Mesenchymal stem cell (in vitro differentiated cells and primary cell): Measurements from ENCODE around the gene CCP110.

Experiments used
- DNase-seq: peaks from one replicate; pipeline ENCODE4 v3.0.0-alpha.2; 2013
- H2AFZ ChIP-seq: one replicate; pipeline ENCODE4 v1.6.1; 2013; ENCODE audit warnings: low read depth, mild to moderate bottlenecking, control low read depth, inconsistent platforms, low read length, moderate library complexity
- H2AK5ac ChIP-seq: 2 replicates; pipeline ENCODE4 v1.6.1; 2013; ENCODE audit warnings: low read length, moderate library complexity, mild to moderate bottlenecking, inconsistent platforms; ENCODE audit not compliant: severe bottlenecking
- H2BK120ac ChIP-seq: one replicate; pipeline ENCODE4 v1.6.1; 2013; ENCODE audit warnings: low read depth, mild to moderate bottlenecking, inconsistent platforms, low read length, moderate library complexity
- H2BK12ac ChIP-seq, 2 experiments: one replicate each; pipeline ENCODE4 v1.6.1; 2013; ENCODE audit warnings: inconsistent platforms in 2 of 2, low read length in 2 of 2, mild to moderate bottlenecking in 2 of 2, moderate library complexity in 2 of 2, control low read depth in 1 of 2
- H2BK15ac ChIP-seq: one replicate; pipeline ENCODE4 v1.6.1; 2013; ENCODE audit warnings: mild to moderate bottlenecking, low read depth, inconsistent platforms; ENCODE audit not compliant: poor library complexity, severe bottlenecking
- H2BK5ac ChIP-seq: 2 replicates; pipeline ENCODE4 v1.6.1; 2013; ENCODE audit warnings: low read depth, mild to moderate bottlenecking, low read length, control low read depth, inconsistent platforms; ENCODE audit not compliant: poor library complexity, severe bottlenecking
- H3K14ac ChIP-seq, 2 experiments: one replicate each; pipeline ENCODE4 v1.6.1; 2013; ENCODE audit warnings: inconsistent platforms in 2 of 2, low read length in 2 of 2, control low read depth in 1 of 2, mild to moderate bottlenecking in 1 of 2, moderate library complexity in 1 of 2
- H3K18ac ChIP-seq, 2 experiments: one replicate each; pipeline ENCODE4 v1.6.1; 2013; ENCODE audit warnings: inconsistent platforms in 2 of 2, low read length in 2 of 2, control low read depth in 1 of 2, low read depth in 1 of 2, mild to moderate bottlenecking in 1 of 2
- H3K23ac ChIP-seq, 2 experiments: one replicate each; pipeline ENCODE4 v1.6.1; 2013; ENCODE audit warnings: inconsistent platforms in 2 of 2, low read length in 2 of 2, mild to moderate bottlenecking in 2 of 2, moderate library complexity in 2 of 2, control low read depth in 1 of 2
- H3K27ac ChIP-seq: 2 replicates; pipeline ENCODE4 v1.5.1; 2013; ENCODE audit warnings: mild to moderate bottlenecking, moderate library complexity, low read length, control low read depth, inconsistent platforms; ENCODE audit not compliant: poor library complexity, severe bottlenecking
- H3K27me3 ChIP-seq, 2 experiments: 2 replicates each; pipeline versions ENCODE4 v1.6.1 to v1.7.0; 2013; ENCODE audit warnings: low read length in 2 of 2, mild to moderate bottlenecking in 2 of 2, moderate library complexity in 2 of 2, control low read depth in 1 of 2, inconsistent platforms in 1 of 2; ENCODE audit not compliant: control insufficient read depth in 1 of 2, insufficient read depth in 1 of 2
- H3K36me3 ChIP-seq, 2 experiments: 2 replicates each; pipeline versions ENCODE4 v1.6.1 to v1.7.0; 2013; ENCODE audit warnings: low read length in 2 of 2, control low read depth in 1 of 2, inconsistent platforms in 1 of 2, low read depth in 1 of 2, mild to moderate bottlenecking in 1 of 2; ENCODE audit not compliant: insufficient read depth in 2 of 2, control insufficient read depth in 1 of 2
- H3K4ac ChIP-seq, 2 experiments: one replicate each; pipeline ENCODE4 v1.6.1; 2013; ENCODE audit warnings: inconsistent platforms in 2 of 2, low read length in 2 of 2, mild to moderate bottlenecking in 2 of 2, moderate library complexity in 2 of 2, control low read depth in 1 of 2, low read depth in 1 of 2
- H3K4me1 ChIP-seq: 2 replicates; pipeline ENCODE4 v1.6.1; 2013; ENCODE audit warnings: low read depth, low read length, control low read depth; ENCODE audit not compliant: control insufficient read depth, insufficient read depth
- H3K4me2 ChIP-seq: 2 replicates; pipeline ENCODE4 v1.6.1; 2013; ENCODE audit warnings: low read length, mild to moderate bottlenecking, inconsistent platforms; ENCODE audit not compliant: poor library complexity, severe bottlenecking
- H3K4me3 ChIP-seq, 2 experiments: 2 replicates each; pipeline versions ENCODE4 v1.5.1 to v1.7.0; 2013; ENCODE audit warnings: low read length in 2 of 2, mild to moderate bottlenecking in 2 of 2, control low read depth in 1 of 2, low read depth in 1 of 2; ENCODE audit not compliant: insufficient read depth in 1 of 2
- H3K79me1 ChIP-seq: replicated peaks from 2 replicates; pipeline ENCODE4 v1.6.1; 2013; ENCODE audit warnings: mild to moderate bottlenecking, control low read depth, low read length, inconsistent platforms; ENCODE audit not compliant: poor library complexity, severe bottlenecking
- H3K9ac ChIP-seq: 2 replicates; pipeline ENCODE4 v1.7.0; 2013; ENCODE audit warnings: mild to moderate bottlenecking, low read length, moderate library complexity
- H3K9me3 ChIP-seq: 2 replicates; pipeline ENCODE4 v1.7.0; 2013; ENCODE audit warnings: mild to moderate bottlenecking, low read length; ENCODE audit not compliant: control insufficient read depth
- H4K8ac ChIP-seq: one replicate; pipeline ENCODE4 v1.6.1; 2013; ENCODE audit warnings: inconsistent platforms, mild to moderate bottlenecking, low read length, moderate library complexity
- H4K91ac ChIP-seq: one replicate; pipeline ENCODE4 v1.6.1; 2013; ENCODE audit warnings: mild to moderate bottlenecking, low read length, inconsistent platforms
- WGBS: methylation state at CpG from one replicate; pipeline ENCODE4 v1.1.7; 2013; ENCODE audit warnings: mixed read lengths; 5-methylcytosine and 5-hydroxymethylcytosine counted together

CCP110 gene

GRCh38 chr16:19524356-19524615, 544 bp downstream of the CCP110 start:
- no peak overlapping the region for H2BK5ac ChIP-seq
- H3K18ac ChIP-seq = no peak overlapping the region
- no peak overlapping the region for H3K23ac ChIP-seq
- no peaks in the 10 kb centered on the region for H3K27me3 ChIP-seq
- DNase-seq = peak; percentile 32
- WGBS = under 1% methylated on average over 11 of the region's 11 CpGs
- no peak overlapping the region for H4K8ac ChIP-seq
- peaks cover 4 to 15% of the 10 kb centered on the region in 2 experiments for H3K36me3 ChIP-seq
- no peak overlapping the region for H2BK120ac ChIP-seq
- H4K91ac ChIP-seq = no peak overlapping the region
- H3K4ac ChIP-seq = no peak overlapping the region
- peak overlapping the region; percentile 8 for H2BK15ac ChIP-seq
- H3K79me1 ChIP-seq = peaks cover 15% of the 10 kb centered on the region
- H3K27ac ChIP-seq = peak overlapping the region; percentile 44
- peaks cover 9% of the 10 kb centered on the region for H3K4me1 ChIP-seq
- no peak overlapping the region for H2AK5ac ChIP-seq
- no peaks in the 10 kb centered on the region for H3K9me3 ChIP-seq
- H3K9ac ChIP-seq = peak overlapping the region; percentile 91
- H2AFZ ChIP-seq = peak overlapping the region; percentile 49
- H3K4me2 ChIP-seq = peak overlapping the region; percentile 71
- no peak overlapping the region for H2BK12ac ChIP-seq
- peak overlapping the region; percentile 89 to 95 for H3K4me3 ChIP-seq
- no peak overlapping the region for H3K14ac ChIP-seq

GRCh38 chr16:19524616-19525384, 1.1 kb downstream of the CCP110 start:
- DNase-seq = peak; percentile 39
- peak overlapping the region; percentile 71 for H3K4me2 ChIP-seq
- H3K4me3 ChIP-seq = peak overlapping the region; percentile 89 to 95
- H2AK5ac ChIP-seq = no peak overlapping the region
- no peaks in the 10 kb centered on the region for H3K9me3 ChIP-seq
- peaks cover 7% of the 10 kb centered on the region for H3K4me1 ChIP-seq
- no peak overlapping the region for H2BK15ac ChIP-seq
- H3K27me3 ChIP-seq = no peaks in the 10 kb centered on the region
- H3K27ac ChIP-seq = peak overlapping the region; percentile 44
- no peak overlapping the region for H4K8ac ChIP-seq
- no peak overlapping the region for H3K14ac ChIP-seq
- no peak overlapping the region for H4K91ac ChIP-seq
- WGBS = 6% methylated on average over 18 of the region's 19 CpGs
- H3K18ac ChIP-seq = no peak overlapping the region
- peaks cover 4 to 15% of the 10 kb centered on the region in 2 experiments for H3K36me3 ChIP-seq
- H2BK5ac ChIP-seq = peak overlapping the region; percentile 40
- H3K23ac ChIP-seq = no peak overlapping the region
- H2BK120ac ChIP-seq = no peak overlapping the region
- H2BK12ac ChIP-seq = no peak overlapping the region
- H3K79me1 ChIP-seq = peaks cover 13% of the 10 kb centered on the region
- H2AFZ ChIP-seq = peak overlapping the region; percentile 49
- H3K9ac ChIP-seq = peak overlapping the region; percentile 91
- peak overlapping the region in 1 of 2 experiments; percentile 73 for H3K4ac ChIP-seq

GRCh38 chr16:19525385-19525723, 1.6 kb downstream of the CCP110 start:
- DNase-seq = no peak
- peak overlapping the region in 1 of 2 experiments; percentile 95 for H3K4me3 ChIP-seq
- H4K91ac ChIP-seq = no peak overlapping the region
- no peak overlapping the region for H3K14ac ChIP-seq
- H2AK5ac ChIP-seq = no peak overlapping the region
- peaks cover 3% of the 10 kb centered on the region for H3K4me1 ChIP-seq
- H2BK12ac ChIP-seq = no peak overlapping the region
- H2BK120ac ChIP-seq = no peak overlapping the region
- no peak overlapping the region for H3K23ac ChIP-seq
- H3K4me2 ChIP-seq = peak overlapping the region; percentile 71
- H3K27ac ChIP-seq = peak overlapping the region; percentile 28
- peak overlapping the region; percentile 44 for H2AFZ ChIP-seq
- H3K9me3 ChIP-seq = no peaks in the 10 kb centered on the region
- peaks cover 15% of the 10 kb centered on the region for H3K79me1 ChIP-seq
- H2BK15ac ChIP-seq = no peak overlapping the region
- peaks cover 4 to 18% of the 10 kb centered on the region in 2 experiments for H3K36me3 ChIP-seq
- no peak overlapping the region for H4K8ac ChIP-seq
- no peaks in the 10 kb centered on the region for H3K27me3 ChIP-seq
- H3K4ac ChIP-seq = peak overlapping the region in 1 of 2 experiments; percentile 73
- WGBS = no CpG with 5 or more reads among the region's 2 CpGs
- no peak overlapping the region for H3K18ac ChIP-seq
- peak overlapping the region; percentile 91 for H3K9ac ChIP-seq
- peak overlapping the region; percentile 40 for H2BK5ac ChIP-seq

GRCh38 chr16:19527161-19527560, 3.4 kb downstream of the CCP110 start:
- Histone ChIP-seq H3K27ac (no peak overlapping the region), H3K4me2 (no peak overlapping the region), H3K79me1 (peaks cover 17% of the 10 kb centered on the region), H2BK12ac (no peak overlapping the region), H2AK5ac (no peak overlapping the region), H3K14ac (no peak overlapping the region), H4K91ac (no peak overlapping the region), H3K27me3 (no peaks in the 10 kb centered on the region), H3K9me3 (no peaks in the 10 kb centered on the region), H4K8ac (no peak overlapping the region), H2BK5ac (no peak overlapping the region), H2BK120ac (no peak overlapping the region), H3K23ac (no peak overlapping the region), H2AFZ (no peak overlapping the region), H2BK15ac (no peak overlapping the region), H3K18ac (no peak overlapping the region), H3K36me3 (peaks cover 4 to 22% of the 10 kb centered on the region in 2 experiments), H3K4me3 (no peak overlapping the region), H3K4me1 (peaks cover 2% of the 10 kb centered on the region), H3K9ac (no peak overlapping the region), H3K4ac (no peak overlapping the region)
- no peak for DNase-seq
- 100% methylated on average over 1 of the region's 1 CpG for WGBS
